Fibroblast of the aortic adventitia (primary cell): ENCODE results near the gene TNS3. TPM values are rescaled to one million over a fixed set of nuclear protein-coding genes. Genes with fewer than 3 reads are reported as not detected.

Source experiments
- DNase-seq: peaks from one replicate; pipeline ENCODE4 v3.0.0-alpha.2; 2010; ENCODE audit warnings: low read depth
- H3K4me3 ChIP-seq: 2 replicates; pipeline ENCODE4 v1.5.1; 2011; ENCODE audit warnings: low read depth, mild to moderate bottlenecking, control low read depth, low read length, moderate library complexity
- total RNA-seq: library from RNA; depleted of rRNA; stranded (reverse); fragments of >200 nt; gene quantifications from 2 replicates; pipeline ENCODE4 v1.2.3, GENCODE V29; 2012; ENCODE audit warnings: low replicate concordance
- TF ChIP-seq, protein P1 (sequence below): IDR thresholded peaks from 2 replicates; pipeline ENCODE4 v1.5.1; 2011; ENCODE audit warnings: mild to moderate bottlenecking, low read length, control low read depth, inconsistent platforms; ENCODE audit not compliant: insufficient read depth

The TNS3 gene
- total RNA-seq, 1 donor = 28.3 TPM

DNA sequence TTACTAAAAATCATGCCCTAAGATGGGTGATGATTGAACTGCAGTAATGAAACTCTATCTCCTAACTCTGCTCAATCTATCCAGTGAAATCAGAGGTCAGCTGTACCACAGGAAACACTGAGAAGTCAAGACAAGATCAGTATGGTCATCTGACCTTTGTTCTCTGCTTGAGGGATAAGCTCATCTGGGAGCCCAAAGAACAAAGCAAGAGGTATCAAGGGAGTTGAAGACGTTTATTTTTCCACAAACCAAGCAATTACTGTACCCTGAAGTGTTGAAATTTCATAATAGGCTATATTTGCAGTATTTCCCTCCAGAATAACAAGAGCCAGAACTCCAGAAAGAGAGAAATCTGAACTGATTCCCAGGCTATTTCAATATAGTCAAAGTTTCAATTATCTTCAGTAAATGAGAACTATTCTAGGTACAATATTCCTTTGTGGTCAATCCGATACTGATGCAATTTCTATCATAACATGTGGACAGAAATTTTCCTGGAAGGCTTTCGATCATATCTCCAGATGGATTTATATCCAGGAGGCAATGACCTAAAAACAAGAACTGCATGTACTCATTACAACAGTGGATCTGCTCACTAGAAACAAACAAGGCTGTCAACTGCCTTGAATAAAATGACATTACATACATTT, 345.3 kb downstream of the TNS3 start:
- no peak overlapping the region for H3K4me3 ChIP-seq
- DNase-seq = no peak
- TF ChIP-seq, protein P1, sequence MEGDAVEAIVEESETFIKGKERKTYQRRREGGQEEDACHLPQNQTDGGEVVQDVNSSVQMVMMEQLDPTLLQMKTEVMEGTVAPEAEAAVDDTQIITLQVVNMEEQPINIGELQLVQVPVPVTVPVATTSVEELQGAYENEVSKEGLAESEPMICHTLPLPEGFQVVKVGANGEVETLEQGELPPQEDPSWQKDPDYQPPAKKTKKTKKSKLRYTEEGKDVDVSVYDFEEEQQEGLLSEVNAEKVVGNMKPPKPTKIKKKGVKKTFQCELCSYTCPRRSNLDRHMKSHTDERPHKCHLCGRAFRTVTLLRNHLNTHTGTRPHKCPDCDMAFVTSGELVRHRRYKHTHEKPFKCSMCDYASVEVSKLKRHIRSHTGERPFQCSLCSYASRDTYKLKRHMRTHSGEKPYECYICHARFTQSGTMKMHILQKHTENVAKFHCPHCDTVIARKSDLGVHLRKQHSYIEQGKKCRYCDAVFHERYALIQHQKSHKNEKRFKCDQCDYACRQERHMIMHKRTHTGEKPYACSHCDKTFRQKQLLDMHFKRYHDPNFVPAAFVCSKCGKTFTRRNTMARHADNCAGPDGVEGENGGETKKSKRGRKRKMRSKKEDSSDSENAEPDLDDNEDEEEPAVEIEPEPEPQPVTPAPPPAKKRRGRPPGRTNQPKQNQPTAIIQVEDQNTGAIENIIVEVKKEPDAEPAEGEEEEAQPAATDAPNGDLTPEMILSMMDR = no peak

DNA sequence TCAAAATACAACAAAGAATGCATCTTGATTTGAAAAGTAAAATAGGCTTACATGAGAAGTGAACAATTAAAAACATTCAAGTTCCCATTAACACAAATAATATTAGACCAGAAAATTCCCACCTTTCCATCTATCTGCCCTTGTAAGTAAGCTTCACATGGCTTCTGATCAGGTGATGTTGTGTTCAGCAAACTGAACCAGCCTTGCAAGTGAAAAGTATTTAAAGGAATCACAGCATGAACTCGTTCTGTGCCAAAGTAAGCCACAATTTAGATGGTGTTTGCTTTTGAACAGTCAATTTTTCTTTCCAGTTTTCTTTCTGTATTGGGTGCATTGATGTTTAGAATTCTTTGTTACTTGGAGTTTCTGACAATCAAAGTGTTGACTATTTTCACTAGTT, 347.9 kb downstream of the TNS3 start:
- DNase-seq = no peak
- TF ChIP-seq, protein P1 = no peak
- H3K4me3 ChIP-seq = no peak overlapping the region

DNA sequence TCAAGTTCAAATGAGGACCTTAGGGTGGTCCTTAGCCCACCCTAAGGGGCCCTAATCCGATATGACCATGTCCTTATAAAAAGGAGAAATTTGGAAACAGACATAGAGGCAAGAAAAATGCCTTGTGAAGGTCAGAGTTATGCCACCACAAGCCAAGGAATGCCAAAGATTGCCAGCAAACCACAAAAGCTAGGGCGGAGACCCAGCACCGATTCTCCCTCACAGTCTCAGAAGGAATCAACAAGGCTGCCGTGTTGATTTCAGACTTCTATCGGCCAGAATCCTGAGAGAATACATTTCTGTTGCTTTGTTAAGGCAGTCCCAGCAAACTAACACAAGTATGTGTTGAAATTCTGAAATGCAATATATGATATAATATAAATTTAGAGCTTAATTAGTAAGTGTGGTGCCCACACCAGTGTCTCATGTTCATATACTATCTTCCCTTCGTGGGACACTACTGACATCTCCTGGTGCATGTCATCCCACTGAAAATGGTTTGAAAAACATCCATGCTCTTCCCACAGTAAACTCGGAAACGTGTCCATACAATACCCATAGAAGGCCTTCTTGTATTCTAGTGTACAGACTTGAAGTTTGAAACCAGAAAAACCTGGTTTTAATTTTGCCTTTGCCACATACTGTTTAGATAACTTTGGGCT, 349.0 kb downstream of the TNS3 start:
- no peak overlapping the region for H3K4me3 ChIP-seq
- no peak for DNase-seq
- TF ChIP-seq, protein P1 = no peak

DNA sequence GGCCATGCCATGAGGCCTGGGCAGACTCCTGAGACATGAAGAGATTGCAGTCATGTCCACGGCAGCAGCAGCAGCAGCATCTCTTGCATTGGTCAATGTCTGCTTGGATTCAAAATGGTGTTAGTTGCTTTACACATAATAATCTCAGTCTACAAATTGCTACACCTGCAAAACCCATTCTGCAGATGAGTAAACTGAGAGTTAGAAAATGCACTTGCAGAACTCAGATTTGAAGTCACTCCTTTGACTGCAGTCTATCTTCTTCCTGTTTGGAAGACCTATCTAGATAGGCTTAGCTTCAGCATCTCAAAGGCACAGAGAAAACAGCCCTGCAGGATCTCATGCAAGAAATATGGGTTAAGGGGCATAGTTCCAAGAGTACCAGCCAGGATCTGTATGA, 350.3 kb downstream of the TNS3 start:
- no peak for DNase-seq
- TF ChIP-seq, protein P1 = no peak
- H3K4me3 ChIP-seq = no peak overlapping the region

DNA sequence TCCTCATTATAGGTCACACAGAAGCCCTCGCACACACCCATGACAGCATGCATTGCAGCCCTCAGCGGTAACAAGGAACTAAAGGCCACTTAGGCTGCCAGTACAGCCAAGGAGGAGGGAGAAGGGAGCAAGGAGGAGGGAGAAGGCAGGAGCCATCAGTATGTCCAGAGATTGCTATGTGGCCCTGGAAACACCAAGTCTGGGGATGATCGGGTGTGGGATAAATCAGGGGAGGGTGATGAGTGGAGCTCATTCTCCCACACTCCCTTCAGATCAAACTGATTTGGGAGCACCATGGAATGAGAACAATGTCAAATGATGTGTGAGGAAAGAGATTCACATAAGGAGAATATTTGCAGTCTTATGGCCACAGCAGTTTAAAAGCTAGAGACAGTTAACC, 350.9 kb downstream of the TNS3 start:
- H3K4me3 ChIP-seq = no peak overlapping the region
- TF ChIP-seq, protein P1 = no peak
- no peak for DNase-seq

DNA sequence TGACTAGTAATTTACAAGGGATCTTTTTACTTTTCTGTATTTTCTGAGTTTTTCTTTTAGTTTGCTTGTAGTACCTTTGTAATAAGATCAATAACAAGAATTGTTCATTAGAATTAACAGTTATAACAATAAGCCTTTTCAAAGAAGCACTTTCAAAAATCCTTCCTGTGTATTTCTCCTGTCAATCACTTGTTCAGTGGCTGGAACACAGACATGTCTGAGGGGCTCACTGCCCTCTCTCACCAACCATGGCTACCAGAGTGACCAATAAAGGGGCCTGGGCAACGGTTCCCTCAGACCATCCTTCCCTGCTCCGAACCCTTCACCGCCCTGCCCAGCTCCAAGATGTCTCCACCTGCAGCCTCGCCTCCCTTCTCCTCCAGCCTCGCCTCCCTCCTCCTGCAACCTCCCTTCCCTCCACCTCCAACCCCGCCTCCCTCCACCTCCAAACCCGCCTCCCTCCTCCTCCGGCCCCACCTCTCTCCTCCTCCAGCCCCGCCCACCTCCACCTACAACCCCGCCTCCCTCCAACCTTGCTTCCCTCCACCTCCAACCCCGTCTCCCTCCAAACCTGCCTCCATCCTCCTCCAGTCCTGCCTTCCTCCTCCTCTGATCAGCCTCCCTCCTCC, 353.4 kb downstream of the TNS3 start:
- TF ChIP-seq, protein P1 = no peak
- no peak for DNase-seq
- no peak overlapping the region for H3K4me3 ChIP-seq
